Esophagus squamous epithelium (tissue), 4 donors: ENCODE data around the gene TUBA3C.

Experiments used
- POLR2A ChIP-seq, 4 donors: fragments of 450-650 bp; IDR thresholded peaks; one replicate each; pipeline ENCODE4 v1.6.1; 2017; ENCODE audit warnings: antibody characterized with exemption in 4 of 4, mild to moderate bottlenecking in 4 of 4, moderate library complexity in 3 of 4
- TF ChIP-seq, protein P1 (sequence below), 6 experiments: fragments of 450-650 bp in 4 of 6; fragments of 200-600 bp in 2 of 6; sonication (generic) in 2 of 6; IDR thresholded peaks; one replicate each; pipeline ENCODE4 v1.5.1; 2016 to 2019; ENCODE audit warnings: antibody characterized with exemption in 6 of 6, mild to moderate bottlenecking in 4 of 6, moderate library complexity in 4 of 6

DNA sequence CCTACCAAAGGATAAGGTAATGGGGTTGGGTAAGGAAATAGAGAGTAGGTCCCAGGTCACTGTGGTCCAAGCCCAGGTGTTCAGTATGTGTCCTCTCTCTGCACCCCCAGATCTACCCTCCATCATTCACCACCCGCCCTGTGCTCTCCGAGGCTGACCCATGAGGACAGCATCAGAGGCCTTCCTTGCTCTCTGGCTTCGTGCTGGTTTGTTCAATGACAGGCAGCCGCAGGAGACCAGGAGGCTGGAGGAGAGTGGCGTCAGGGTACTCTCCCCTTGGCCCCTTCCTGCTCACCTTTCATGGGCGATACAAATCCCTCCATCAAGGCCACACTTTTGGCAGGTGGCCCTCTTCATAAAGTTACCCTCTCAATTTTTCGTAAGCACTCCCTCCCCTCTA lies 1.7 kb downstream of the TUBA3C start:
- TF ChIP-seq, protein P1, sequence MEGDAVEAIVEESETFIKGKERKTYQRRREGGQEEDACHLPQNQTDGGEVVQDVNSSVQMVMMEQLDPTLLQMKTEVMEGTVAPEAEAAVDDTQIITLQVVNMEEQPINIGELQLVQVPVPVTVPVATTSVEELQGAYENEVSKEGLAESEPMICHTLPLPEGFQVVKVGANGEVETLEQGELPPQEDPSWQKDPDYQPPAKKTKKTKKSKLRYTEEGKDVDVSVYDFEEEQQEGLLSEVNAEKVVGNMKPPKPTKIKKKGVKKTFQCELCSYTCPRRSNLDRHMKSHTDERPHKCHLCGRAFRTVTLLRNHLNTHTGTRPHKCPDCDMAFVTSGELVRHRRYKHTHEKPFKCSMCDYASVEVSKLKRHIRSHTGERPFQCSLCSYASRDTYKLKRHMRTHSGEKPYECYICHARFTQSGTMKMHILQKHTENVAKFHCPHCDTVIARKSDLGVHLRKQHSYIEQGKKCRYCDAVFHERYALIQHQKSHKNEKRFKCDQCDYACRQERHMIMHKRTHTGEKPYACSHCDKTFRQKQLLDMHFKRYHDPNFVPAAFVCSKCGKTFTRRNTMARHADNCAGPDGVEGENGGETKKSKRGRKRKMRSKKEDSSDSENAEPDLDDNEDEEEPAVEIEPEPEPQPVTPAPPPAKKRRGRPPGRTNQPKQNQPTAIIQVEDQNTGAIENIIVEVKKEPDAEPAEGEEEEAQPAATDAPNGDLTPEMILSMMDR (IDR thresholded peaks at IDR 0.05), result no peak
- TF ChIP-seq POLR2A (IDR thresholded peaks at IDR 0.05), result no peak
